ENCODE results near the gene DBNDD1.

- TF ChIP-seq CTCF (IDR thresholded peaks at IDR 0.05; ENCODE audit: insufficient read depth, low read depth, low read length) (no peak), EZH2 (IDR thresholded peaks at IDR 0.05; ENCODE audit: insufficient read depth, low read length) (no peak)
These were observed 42.2 kb upstream of the DBNDD1 start for GRCh38 chr16:90061437-90061836.
